Activated naive CD8-positive, alpha-beta T cell treated with anti-CD3 and anti-CD28 coated beads, Interleukin-2, amount 10 ng/mL, durations not matched to agents 7 days and 5 days (primary cell): Measurements from ENCODE around the gene RTN4RL1. TPM values are rescaled to one million over a fixed set of nuclear protein-coding genes. Genes with fewer than 3 reads are reported as not detected.
A peak's percentile ranks its signal among the peaks of the same experiment; 100 is the strongest.

ENCODE experiments used
- ATAC-seq: fragments of 150-1000 bp; cut with Tn5 transposase; one replicate; pipeline ENCODE4 v1.10.0; 2021; ENCODE audit warnings: low read depth, moderate library complexity
- POLR2A ChIA-PET: fragments of 350-600 bp; sonication (Branson Sonifier 250); formaldehyde crosslinking; loops from one replicate; lab custom pipeline; 2021; ENCODE audit warnings: antibody characterized with exemption; lab: Charles Lee
- DNase-seq: peaks from one replicate; pipeline ENCODE4 v3.0.0; 2021
- H3K27ac Mint-ChIP-seq: one replicate; pipeline ENCODE4 v1.8.0; 2022; ENCODE audit warnings: mild to moderate bottlenecking, mixed read lengths
- H3K27me3 Mint-ChIP-seq: one replicate; pipeline ENCODE4 v1.8.0; 2022; ENCODE audit warnings: mild to moderate bottlenecking, moderate library complexity, mixed read lengths
- H3K36me3 Mint-ChIP-seq: one replicate; pipeline ENCODE4 v1.8.0; 2021; ENCODE audit warnings: mild to moderate bottlenecking, mixed read lengths
- H3K4me1 Mint-ChIP-seq: one replicate; pipeline ENCODE4 v1.8.0; 2021; ENCODE audit warnings: mixed read lengths
- H3K4me3 Mint-ChIP-seq: one replicate; pipeline ENCODE4 v1.8.0; 2022; ENCODE audit warnings: mild to moderate bottlenecking, moderate library complexity, mixed read lengths
- H3K9me3 Mint-ChIP-seq: one replicate; pipeline ENCODE4 v1.8.0; 2021; ENCODE audit warnings: mixed read lengths
- total RNA-seq, 2 experiments: library from RNA; stranded (reverse); gene quantifications; one replicate each; pipeline ENCODE4 v1.2.3, GENCODE V29; 2021

Gene RTN4RL1
- total RNA-seq, 2 experiments from 2014 or later: 0.22 to 0.45 TPM

DNA sequence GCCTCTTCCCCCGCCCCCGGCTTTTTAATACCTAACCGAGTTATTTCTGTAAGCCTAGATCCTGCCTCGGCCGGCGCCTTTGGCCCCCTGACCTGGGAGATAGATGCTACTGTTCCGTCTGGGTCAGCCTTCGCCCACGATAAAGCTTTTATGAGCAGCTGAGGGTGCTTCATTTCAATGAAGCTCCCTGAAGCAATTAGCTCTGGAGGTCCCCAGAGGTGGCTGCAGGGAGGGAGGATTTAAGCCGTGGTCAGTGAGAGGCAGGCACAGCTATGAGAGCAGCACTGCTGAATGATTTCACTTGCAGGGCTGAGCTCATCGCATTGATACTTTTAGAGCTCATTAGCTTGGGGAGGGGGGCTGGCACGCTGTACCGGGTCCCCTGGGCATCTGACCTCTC lies 105.9 kb downstream of the RTN4RL1 start:
- Mint-ChIP-seq H3K4me1 (no peaks in the 10 kb centered on the region), H3K27me3 (peaks cover 8% of the 10 kb centered on the region), H3K36me3 (no peaks in the 10 kb centered on the region), H3K9me3 (no peaks in the 10 kb centered on the region), H3K4me3 (no peak overlapping the region), H3K27ac (no peak overlapping the region)
- POLR2A ChIA-PET: interaction anchor here (0.7 kb wide), 1 partner anchor 80 kb away, joined by 3 read pairs; no protein-coding TSS in a partner anchor
- ATAC-seq (no peak), DNase-seq (no peak)

DNA sequence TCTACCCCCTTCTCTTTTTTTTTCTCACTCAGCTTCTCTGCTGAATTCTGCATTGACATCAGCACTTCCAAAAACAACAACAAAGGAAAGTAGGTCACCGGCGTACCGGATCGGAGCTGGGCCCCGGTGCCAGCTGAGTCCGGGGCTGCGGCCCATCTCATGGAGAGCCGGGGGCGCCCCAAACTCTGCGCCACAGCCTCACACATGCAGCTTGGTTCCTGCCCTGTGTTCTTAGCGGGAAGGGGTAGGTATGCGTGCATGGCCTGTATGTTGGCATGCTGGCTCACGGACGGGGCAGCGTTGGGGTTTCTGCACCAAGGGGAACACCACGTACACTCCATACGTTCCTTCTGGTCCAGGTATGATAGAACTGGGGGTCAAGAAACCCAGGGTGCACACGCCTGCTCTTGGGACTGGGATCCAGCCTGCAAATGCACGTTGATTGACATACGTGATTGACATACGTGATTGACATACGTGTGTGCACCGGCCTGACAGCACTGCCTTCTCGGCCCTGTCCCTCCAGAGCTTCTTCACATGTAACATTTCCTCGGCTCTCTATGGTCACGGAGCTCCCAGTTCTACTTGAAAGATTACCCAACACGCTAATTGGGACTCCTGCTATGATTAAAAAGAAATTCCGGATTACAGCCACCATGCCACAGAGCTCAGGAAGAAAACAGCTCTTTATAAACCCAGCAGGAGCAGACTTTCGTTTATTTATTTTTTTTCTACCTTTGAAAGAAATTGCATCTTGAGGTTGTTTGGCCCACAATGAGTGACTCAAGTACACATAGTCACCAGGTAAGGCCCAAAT lies 106.6 kb downstream of the RTN4RL1 start:
- Mint-ChIP-seq H3K36me3 (no peaks in the 10 kb centered on the region), H3K27ac (no peak overlapping the region), H3K4me1 (no peaks in the 10 kb centered on the region), H3K27me3 (peaks cover 8% of the 10 kb centered on the region), H3K9me3 (no peaks in the 10 kb centered on the region), H3K4me3 (no peak overlapping the region)
- no peak for ATAC-seq
- POLR2A ChIA-PET: no interaction called here
- no peak for DNase-seq

DNA sequence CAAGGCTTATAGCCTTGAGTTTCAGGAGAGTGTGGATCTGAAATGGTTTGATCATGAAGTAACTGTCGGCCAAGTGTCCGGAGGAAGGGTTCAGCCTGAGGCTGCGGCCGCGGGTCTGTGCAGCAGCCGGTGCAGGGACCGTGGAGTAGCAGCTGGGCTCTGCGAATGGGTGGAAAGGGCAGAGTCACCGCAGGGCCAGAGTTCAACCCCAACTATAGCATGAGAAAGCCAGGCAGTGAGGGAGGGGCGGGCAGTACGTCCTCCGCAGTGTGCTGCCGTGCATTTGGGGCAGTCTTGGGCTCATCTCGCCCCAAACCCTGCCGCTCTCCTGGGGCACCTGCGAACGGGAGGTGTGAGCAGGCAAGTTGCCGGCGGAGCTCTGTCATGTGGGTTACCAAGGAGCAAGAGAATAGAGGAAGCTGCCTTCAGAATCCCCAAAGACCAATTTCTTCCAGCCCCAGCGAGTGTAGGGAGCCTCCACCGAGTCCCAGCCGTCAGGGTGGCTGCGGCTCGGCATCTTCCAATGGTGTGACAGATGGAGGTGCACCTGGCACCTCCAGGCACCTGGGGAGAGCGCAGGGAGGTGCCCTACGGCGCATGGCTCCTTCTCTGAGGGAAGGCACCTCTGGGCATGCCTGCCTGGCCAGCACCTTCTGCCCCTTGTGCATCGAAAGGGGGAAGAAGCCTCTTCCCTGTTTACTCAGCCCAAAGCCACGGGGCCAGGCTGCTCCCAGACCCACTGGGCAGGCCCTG lies 108.0 kb downstream of the RTN4RL1 start:
- DNase-seq: no peak
- no peaks in the 10 kb centered on the region for H3K9me3 Mint-ChIP-seq
- no peaks in the 10 kb centered on the region for H3K36me3 Mint-ChIP-seq
- POLR2A ChIA-PET: interaction anchor here (0.5 kb wide), 1 partner anchor 16 kb away, joined by 3 read pairs; no protein-coding TSS in a partner anchor
- ATAC-seq: no peak
- H3K27ac Mint-ChIP-seq: no peak overlapping the region
- no peak overlapping the region for H3K4me3 Mint-ChIP-seq
- peaks cover 7% of the 10 kb centered on the region for H3K27me3 Mint-ChIP-seq
- H3K4me1 Mint-ChIP-seq: no peaks in the 10 kb centered on the region

DNA sequence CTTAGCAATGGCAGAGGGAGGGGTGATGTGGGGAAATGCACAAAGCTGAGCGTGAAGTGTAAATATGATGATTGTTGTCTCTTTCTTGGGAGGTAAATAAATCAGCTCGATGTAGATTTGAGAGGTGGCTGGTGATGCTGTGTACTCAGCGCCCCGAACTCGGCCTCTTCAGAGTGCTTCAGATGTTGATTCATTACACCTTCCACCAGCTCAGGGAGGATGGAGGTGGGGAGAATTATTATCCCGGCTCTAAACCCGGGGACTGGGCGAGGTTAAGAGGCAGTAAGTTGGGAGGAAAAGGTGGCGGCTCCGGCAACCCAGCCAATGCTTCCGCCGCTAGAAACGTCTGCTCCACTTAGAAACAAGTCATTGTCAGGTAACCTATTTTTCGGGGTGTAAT lies 108.8 kb downstream of the RTN4RL1 start:
- POLR2A ChIA-PET: no interaction called here
- Mint-ChIP-seq H3K9me3 (no peaks in the 10 kb centered on the region), H3K4me1 (no peaks in the 10 kb centered on the region), H3K27ac (no peak overlapping the region), H3K36me3 (no peaks in the 10 kb centered on the region), H3K4me3 (no peak overlapping the region), H3K27me3 (peaks cover 7% of the 10 kb centered on the region)
- no peak for DNase-seq
- ATAC-seq: no peak

DNA sequence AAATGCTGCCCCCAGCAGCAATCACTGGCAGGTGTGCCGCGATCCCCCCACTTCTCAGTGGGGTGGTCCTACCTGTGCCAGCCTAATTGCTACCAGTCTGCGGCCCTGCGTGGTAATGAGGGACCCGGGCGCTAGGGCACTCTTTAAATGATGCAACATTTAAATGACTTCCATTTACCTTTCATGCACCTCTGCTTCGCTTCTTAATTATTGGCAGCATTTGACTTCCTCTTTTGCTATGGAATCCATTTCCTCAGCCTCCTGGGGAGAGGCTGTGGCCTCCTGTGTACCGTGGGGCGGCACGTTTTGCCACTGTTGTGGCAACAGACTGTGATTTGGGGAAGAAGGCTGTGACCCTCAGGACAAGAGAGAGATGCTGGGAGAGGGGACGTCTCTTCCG lies 109.2 kb downstream of the RTN4RL1 start:
- ATAC-seq (no peak), DNase-seq (no peak)
- Mint-ChIP-seq H3K4me3 (no peak overlapping the region), H3K4me1 (no peaks in the 10 kb centered on the region), H3K27me3 (peaks cover 11% of the 10 kb centered on the region), H3K36me3 (no peaks in the 10 kb centered on the region), H3K9me3 (no peaks in the 10 kb centered on the region), H3K27ac (no peak overlapping the region)
- POLR2A ChIA-PET: no interaction called here

DNA sequence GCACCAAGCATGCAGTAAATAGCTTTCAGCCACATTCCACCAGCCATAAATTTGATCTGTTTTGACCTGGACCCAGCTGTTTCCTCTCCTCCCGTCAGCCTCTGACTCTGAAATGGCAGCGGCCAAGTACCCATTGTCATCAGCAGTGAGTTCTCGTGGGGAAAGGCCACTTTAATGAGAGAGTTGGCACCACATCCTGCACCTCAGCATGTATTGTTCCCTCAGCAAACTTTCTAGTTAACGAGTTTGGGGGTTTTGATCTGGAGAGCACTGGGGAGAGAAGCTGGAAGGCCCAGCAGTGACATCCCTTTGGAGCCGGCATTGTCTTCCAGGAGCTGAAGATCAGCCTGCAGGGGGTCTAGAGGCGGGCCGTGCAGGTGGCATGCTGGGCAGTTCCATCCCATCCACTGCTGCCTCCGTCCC lies 110.5 kb downstream of the RTN4RL1 start:
- no peak for DNase-seq
- Mint-ChIP-seq H3K36me3 (no peaks in the 10 kb centered on the region), H3K4me1 (no peaks in the 10 kb centered on the region), H3K27ac (no peak overlapping the region), H3K9me3 (no peaks in the 10 kb centered on the region), H3K4me3 (no peak overlapping the region), H3K27me3 (peaks cover 14% of the 10 kb centered on the region)
- POLR2A ChIA-PET: no interaction called here
- ATAC-seq: no peak

DNA sequence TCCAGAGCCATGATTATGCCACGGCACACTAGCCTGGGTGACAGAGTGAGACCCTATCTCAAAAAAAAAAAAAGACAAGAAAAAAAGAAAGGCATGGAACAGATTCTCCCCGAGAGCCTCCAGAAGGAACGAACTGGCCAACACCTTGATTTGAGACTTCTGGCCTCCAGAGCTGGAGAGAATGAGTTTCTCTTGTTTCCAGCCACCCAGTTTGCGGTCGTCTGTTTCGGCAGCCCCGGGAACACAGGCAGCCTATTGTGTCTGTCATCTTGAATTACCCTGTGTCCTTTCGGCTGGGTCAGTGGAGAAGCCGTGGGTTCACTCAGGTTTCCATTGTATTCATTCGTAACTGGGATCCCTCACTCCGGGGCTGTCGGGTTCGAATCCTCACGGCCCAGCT lies 111.4 kb downstream of the RTN4RL1 start:
- Mint-ChIP-seq H3K27me3 (peaks cover 22% of the 10 kb centered on the region), H3K36me3 (no peaks in the 10 kb centered on the region), H3K27ac (no peak overlapping the region), H3K4me1 (no peaks in the 10 kb centered on the region), H3K9me3 (no peaks in the 10 kb centered on the region), H3K4me3 (no peak overlapping the region)
- POLR2A ChIA-PET: no interaction called here
- DNase-seq (no peak), ATAC-seq (no peak)

DNA sequence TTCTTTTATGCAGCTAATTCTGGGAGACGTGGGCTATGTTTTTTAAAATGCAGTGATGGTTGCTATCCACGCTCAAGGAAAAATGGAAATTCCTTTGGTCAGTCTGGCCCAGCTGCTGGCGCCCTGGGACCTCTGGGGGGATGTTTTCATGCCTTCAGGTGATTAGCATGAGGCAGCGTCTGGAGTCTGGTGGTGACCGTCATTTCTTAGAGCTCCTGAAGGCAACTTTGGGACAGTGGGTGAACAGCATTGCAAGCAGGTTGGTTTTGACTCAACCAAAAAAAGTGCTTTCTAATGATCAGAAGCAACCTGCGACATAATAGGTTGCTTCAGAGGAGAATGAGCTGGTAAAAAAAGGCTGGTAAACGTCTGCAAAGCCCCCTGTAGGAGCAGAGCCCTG lies 113.0 kb downstream of the RTN4RL1 start:
- H3K9me3 Mint-ChIP-seq: no peaks in the 10 kb centered on the region
- H3K4me1 Mint-ChIP-seq: peaks cover 1% of the 10 kb centered on the region
- DNase-seq (no peak), ATAC-seq (no peak)
- no peak overlapping the region for H3K4me3 Mint-ChIP-seq
- H3K27me3 Mint-ChIP-seq: peaks cover 35% of the 10 kb centered on the region
- POLR2A ChIA-PET: interaction anchor here (0.6 kb wide), 1 partner anchor 91 kb away, joined by 3 read pairs; no protein-coding TSS in a partner anchor
- no peak overlapping the region for H3K27ac Mint-ChIP-seq
- H3K36me3 Mint-ChIP-seq: no peaks in the 10 kb centered on the region

DNA sequence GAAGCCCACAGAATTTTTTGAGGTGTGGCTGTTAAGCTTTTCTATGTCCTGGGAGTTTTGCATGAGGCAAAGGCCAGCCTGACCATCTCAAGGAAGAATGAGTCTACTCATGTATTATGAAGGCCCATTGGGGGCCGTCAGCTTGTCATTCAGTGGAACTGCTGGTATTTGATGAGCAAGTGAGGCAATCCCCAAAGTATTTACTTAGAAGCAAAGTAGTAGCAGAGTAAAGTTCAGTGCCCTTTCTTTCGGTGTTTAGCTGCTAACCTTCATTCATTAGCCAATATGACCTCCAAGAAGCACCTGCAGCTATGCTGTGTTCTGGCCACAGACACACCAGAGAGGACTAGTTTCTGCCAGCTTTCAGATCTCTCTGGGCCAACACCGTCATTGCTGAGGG lies 115.1 kb downstream of the RTN4RL1 start:
- Mint-ChIP-seq H3K9me3 (no peaks in the 10 kb centered on the region), H3K4me3 (no peak overlapping the region), H3K27ac (no peak overlapping the region), H3K36me3 (no peaks in the 10 kb centered on the region), H3K27me3 (peaks cover 51% of the 10 kb centered on the region), H3K4me1 (peaks cover 1% of the 10 kb centered on the region)
- POLR2A ChIA-PET: interaction anchor here (0.6 kb wide), 1 partner anchor 180 kb away, joined by 3 read pairs; no protein-coding TSS in a partner anchor
- DNase-seq (no peak), ATAC-seq (no peak)

DNA sequence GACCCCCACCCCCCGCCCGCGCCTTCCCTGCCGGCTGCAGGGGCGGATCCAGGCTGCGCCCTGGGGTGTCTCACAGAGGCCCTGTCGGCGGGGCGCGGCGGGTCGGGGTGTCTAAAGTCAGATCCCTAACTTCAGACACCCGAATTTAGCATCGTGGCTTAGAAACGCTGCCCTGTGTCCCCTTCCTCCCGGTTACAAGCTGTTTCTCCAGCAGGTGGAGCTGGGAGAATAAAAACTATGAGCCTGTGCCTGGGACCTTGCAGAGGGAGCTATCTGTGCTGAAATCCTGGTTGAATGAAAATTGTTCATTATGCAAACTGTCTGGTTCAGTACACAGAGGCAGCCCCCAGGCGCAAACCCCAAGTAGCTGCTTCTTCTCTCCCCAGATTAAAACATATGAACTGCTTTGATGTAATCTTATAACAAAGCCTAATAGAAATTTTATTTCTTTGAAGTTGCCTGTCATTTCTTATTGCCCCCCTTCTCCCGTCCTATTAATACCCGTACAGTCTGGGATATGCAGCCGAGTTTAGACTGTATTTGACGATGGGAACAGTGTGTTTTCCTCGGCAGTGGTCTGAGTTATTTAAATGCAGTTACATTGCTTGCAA lies 116.3 kb downstream of the RTN4RL1 start:
- Mint-ChIP-seq H3K36me3 (no peaks in the 10 kb centered on the region), H3K9me3 (no peaks in the 10 kb centered on the region), H3K27ac (no peak overlapping the region), H3K27me3 (peaks cover 62% of the 10 kb centered on the region), H3K4me1 (peaks cover 1% of the 10 kb centered on the region), H3K4me3 (peak overlapping the region; percentile 52)
- DNase-seq: peak; percentile 45
- POLR2A ChIA-PET: interaction anchor here (0.7 to 1.1 kb wide), 3 partner anchors 8 to 148 kb away, joined by 3 read pairs; no protein-coding TSS in a partner anchor
- ATAC-seq: peak; percentile 79

DNA sequence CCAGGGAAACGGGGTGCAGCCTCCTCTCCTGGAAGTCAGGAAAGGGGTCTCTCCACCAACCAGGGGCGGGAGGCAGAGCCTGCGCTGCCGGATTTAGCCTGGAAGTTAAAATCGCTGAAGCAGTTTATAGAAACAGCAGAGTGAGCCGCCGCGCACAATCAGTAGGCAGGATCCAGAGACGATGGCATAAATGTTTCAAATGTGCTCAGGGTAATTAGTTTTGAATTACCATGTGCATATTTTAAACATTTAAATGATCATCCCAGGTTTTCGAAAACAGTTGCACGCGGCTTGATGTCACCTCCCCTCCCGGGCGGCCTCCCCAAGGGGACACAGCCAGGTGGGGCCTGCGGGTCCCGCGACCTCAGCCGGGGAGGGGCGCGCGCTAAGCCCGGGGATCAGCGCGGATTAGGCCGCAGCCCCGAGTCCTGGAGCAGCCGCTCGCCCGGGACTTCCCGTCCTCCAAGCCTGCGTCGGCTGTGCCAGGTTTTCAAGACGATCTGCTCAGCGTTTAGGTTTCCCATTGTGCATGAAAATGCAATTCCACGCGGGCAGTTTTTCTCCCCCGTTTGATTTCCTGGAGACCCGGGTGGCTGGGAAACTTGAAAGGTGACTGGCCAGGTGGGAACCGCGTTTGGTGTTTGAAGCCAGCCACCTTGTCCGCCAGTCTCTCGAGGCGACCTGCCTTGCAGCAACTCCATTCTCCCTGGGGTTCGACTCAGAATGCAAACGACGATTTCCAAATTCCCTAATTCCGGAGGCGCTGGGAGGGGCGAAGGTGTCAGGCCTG lies 117.0 kb downstream of the RTN4RL1 start:
- DNase-seq (peak; percentile 45), ATAC-seq (no peak)
- peaks cover 62% of the 10 kb centered on the region for H3K27me3 Mint-ChIP-seq
- H3K4me3 Mint-ChIP-seq: peak overlapping the region; percentile 52
- H3K4me1 Mint-ChIP-seq: peaks cover 1% of the 10 kb centered on the region
- H3K27ac Mint-ChIP-seq: no peak overlapping the region
- POLR2A ChIA-PET: interaction anchor here (0.8 kb wide), 1 partner anchor 148 kb away, joined by 3 read pairs; no protein-coding TSS in a partner anchor
- H3K9me3 Mint-ChIP-seq: no peaks in the 10 kb centered on the region
- no peaks in the 10 kb centered on the region for H3K36me3 Mint-ChIP-seq

DNA sequence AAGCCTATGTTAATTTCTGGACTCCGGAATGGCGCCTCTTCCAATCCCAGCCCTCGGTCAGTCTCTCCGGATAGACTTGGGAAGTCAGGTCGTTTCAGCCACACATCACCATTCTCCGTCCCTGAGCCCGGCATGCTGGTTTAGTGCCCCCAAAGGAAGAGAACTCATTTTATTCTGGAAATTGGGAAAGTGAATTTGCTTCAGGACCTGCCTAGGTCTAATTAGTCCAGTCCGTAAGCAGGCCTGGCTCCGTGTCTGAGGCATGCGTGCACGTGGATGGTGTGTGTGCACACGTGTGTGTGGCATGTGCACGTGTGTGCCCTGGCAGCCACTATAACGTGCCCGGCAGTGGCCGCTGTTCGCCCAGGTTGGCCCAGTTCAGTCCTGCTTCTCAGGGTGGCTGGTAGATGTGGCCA lies 117.9 kb downstream of the RTN4RL1 start:
- no peak for ATAC-seq
- DNase-seq: no peak
- Mint-ChIP-seq H3K36me3 (no peaks in the 10 kb centered on the region), H3K27ac (no peak overlapping the region), H3K27me3 (peaks cover 62% of the 10 kb centered on the region), H3K4me1 (peaks cover 1% of the 10 kb centered on the region), H3K4me3 (no peak overlapping the region), H3K9me3 (no peaks in the 10 kb centered on the region)
- POLR2A ChIA-PET: no interaction called here
